Measurements from ENCODE around the gene PEX11G. TPM values are rescaled to one million over a fixed set of nuclear protein-coding genes. Genes with fewer than 3 reads are reported as not detected.

The PEX11G gene
- total and polyA plus RNA-seq, 9 of the 15 experiments (the other 6 are each of a cell fraction or from before 2014, with no cell fraction given): 0.07 to 3.2 (median 0.70) TPM; not detected in 1

DNA sequence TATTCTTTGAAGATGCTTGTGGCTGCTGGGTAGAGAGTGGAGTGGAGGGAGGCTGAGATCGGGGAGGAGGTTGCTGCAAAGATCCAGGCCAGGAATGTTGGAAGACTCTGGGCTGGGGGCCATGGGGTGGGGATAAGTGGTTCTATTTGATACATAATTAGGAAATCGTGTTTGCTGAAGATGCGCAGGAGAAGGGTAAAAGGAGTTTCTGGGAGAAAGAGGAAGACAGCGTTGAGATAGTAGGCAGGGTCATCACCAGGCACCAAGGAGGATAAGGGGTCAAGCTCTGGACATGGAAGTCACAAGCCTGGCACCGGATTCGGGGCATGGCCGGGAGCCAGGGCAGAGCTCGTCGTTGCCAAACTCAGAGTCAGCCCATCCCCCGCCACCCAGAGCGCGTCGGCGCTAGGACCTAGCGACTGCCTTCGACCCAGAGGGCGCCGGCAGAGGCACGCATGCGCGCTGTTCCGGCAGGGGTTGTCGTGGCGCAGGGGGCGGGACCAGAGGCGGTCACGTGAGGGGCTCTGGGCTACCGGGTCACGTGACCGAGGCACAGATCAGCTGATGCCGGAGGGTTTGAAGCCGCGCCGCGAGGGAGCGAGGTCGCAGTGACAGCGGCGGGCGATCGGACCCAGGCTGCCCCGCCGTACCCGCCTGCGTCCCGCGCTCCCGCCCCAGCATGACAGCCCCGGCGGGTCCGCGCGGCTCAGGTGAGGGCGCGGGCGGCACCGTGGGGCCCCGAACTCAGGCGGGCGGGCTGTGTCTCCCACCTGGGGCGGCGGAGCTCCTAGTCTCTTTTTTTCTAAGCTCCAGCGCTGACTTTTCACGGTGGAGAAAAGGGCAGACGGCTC lies 33.5 kb upstream of the PEX11G start, which contains the start of gene MCOLN1 (continued):
- TF ChIP-seq, protein P1, sequence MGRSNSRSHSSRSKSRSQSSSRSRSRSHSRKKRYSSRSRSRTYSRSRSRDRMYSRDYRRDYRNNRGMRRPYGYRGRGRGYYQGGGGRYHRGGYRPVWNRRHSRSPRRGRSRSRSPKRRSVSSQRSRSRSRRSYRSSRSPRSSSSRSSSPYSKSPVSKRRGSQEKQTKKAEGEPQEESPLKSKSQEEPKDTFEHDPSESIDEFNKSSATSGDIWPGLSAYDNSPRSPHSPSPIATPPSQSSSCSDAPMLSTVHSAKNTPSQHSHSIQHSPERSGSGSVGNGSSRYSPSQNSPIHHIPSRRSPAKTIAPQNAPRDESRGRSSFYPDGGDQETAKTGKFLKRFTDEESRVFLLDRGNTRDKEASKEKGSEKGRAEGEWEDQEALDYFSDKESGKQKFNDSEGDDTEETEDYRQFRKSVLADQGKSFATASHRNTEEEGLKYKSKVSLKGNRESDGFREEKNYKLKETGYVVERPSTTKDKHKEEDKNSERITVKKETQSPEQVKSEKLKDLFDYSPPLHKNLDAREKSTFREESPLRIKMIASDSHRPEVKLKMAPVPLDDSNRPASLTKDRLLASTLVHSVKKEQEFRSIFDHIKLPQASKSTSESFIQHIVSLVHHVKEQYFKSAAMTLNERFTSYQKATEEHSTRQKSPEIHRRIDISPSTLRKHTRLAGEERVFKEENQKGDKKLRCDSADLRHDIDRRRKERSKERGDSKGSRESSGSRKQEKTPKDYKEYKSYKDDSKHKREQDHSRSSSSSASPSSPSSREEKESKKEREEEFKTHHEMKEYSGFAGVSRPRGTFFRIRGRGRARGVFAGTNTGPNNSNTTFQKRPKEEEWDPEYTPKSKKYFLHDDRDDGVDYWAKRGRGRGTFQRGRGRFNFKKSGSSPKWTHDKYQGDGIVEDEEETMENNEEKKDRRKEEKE (IDR thresholded peaks at IDR 0.05; ENCODE audit: borderline replicate concordance in 1 of 2, control insufficient read depth in 1 of 2, low read depth in 2 of 2, low read length in 1 of 2): no peak
- TF ChIP-seq STAG1 (CRISPR knock-in tag; IDR thresholded peaks at IDR 0.05; ENCODE audit: borderline replicate concordance) (no peak), ZEB2 (IDR thresholded peaks at IDR 0.05) (no peak), CREB1 (IDR thresholded peaks at IDR 0.05) (0 out of 2 replicates have a peak, but pooled peaks have one; percentile 14), CREB1 (CRISPR knock-in tag; IDR thresholded peaks at IDR 0.05) (peak; percentile 82; the same call in 1 of the 2 replicates), BACH1 (tag; IDR thresholded peaks at IDR 0.05) (no peak), ZNF431 (CRISPR knock-in tag; IDR thresholded peaks at IDR 0.05) (no peak), MAFF (IDR thresholded peaks at IDR 0.05; ENCODE audit: low read length) (no peak), NFRKB (IDR thresholded peaks at IDR 0.05; ENCODE audit: low read depth) (0 out of 2 replicates have a peak, but pooled peaks have one; percentile 53), XRCC4 (IDR thresholded peaks at IDR 0.05; ENCODE audit: extremely low read depth, insufficient read depth, insufficient read length) (no peak), SPI1 (IDR thresholded peaks at IDR 0.05; ENCODE audit: borderline replicate concordance, low read depth, low read length) (peak; percentile 70; the same call in 1 of the 2 replicates), DACH1 (IDR thresholded peaks at IDR 0.05; ENCODE audit: partially characterized antibody) (peak; percentile 93), ZNF785 (CRISPR knock-in tag; IDR thresholded peaks at IDR 0.05) (no peak), ZNF184 (CRISPR knock-in tag; IDR thresholded peaks at IDR 0.05) (no peak), RBM39 (optimal IDR thresholded peaks at IDR 0.05; ENCODE audit: low read depth, low read length) (no peak)
- TF ChIP-seq, protein P2, sequence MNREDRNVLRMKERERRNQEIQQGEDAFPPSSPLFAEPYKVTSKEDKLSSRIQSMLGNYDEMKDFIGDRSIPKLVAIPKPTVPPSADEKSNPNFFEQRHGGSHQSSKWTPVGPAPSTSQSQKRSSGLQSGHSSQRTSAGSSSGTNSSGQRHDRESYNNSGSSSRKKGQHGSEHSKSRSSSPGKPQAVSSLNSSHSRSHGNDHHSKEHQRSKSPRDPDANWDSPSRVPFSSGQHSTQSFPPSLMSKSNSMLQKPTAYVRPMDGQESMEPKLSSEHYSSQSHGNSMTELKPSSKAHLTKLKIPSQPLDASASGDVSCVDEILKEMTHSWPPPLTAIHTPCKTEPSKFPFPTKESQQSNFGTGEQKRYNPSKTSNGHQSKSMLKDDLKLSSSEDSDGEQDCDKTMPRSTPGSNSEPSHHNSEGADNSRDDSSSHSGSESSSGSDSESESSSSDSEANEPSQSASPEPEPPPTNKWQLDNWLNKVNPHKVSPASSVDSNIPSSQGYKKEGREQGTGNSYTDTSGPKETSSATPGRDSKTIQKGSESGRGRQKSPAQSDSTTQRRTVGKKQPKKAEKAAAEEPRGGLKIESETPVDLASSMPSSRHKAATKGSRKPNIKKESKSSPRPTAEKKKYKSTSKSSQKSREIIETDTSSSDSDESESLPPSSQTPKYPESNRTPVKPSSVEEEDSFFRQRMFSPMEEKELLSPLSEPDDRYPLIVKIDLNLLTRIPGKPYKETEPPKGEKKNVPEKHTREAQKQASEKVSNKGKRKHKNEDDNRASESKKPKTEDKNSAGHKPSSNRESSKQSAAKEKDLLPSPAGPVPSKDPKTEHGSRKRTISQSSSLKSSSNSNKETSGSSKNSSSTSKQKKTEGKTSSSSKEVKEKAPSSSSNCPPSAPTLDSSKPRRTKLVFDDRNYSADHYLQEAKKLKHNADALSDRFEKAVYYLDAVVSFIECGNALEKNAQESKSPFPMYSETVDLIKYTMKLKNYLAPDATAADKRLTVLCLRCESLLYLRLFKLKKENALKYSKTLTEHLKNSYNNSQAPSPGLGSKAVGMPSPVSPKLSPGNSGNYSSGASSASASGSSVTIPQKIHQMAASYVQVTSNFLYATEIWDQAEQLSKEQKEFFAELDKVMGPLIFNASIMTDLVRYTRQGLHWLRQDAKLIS (CRISPR knock-in tag; IDR thresholded peaks at IDR 0.05): no peak; the same call in none of the 2 replicates
- TF ChIP-seq, protein P3, sequence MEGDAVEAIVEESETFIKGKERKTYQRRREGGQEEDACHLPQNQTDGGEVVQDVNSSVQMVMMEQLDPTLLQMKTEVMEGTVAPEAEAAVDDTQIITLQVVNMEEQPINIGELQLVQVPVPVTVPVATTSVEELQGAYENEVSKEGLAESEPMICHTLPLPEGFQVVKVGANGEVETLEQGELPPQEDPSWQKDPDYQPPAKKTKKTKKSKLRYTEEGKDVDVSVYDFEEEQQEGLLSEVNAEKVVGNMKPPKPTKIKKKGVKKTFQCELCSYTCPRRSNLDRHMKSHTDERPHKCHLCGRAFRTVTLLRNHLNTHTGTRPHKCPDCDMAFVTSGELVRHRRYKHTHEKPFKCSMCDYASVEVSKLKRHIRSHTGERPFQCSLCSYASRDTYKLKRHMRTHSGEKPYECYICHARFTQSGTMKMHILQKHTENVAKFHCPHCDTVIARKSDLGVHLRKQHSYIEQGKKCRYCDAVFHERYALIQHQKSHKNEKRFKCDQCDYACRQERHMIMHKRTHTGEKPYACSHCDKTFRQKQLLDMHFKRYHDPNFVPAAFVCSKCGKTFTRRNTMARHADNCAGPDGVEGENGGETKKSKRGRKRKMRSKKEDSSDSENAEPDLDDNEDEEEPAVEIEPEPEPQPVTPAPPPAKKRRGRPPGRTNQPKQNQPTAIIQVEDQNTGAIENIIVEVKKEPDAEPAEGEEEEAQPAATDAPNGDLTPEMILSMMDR (IDR thresholded peaks at IDR 0.05 in 2 of 3, conservative IDR thresholded peaks at IDR 0.05 in 1 of 3; ENCODE audit: insufficient read depth in 2 of 3, low read depth in 1 of 3, low read length in 3 of 3): no peak
- TF ChIP-seq, protein P4, sequence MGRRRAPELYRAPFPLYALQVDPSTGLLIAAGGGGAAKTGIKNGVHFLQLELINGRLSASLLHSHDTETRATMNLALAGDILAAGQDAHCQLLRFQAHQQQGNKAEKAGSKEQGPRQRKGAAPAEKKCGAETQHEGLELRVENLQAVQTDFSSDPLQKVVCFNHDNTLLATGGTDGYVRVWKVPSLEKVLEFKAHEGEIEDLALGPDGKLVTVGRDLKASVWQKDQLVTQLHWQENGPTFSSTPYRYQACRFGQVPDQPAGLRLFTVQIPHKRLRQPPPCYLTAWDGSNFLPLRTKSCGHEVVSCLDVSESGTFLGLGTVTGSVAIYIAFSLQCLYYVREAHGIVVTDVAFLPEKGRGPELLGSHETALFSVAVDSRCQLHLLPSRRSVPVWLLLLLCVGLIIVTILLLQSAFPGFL (CRISPR knock-in tag; IDR thresholded peaks at IDR 0.05): no peak

All from K562 (cell line).